ENCODE data around the gene ATOX1.

DNA sequence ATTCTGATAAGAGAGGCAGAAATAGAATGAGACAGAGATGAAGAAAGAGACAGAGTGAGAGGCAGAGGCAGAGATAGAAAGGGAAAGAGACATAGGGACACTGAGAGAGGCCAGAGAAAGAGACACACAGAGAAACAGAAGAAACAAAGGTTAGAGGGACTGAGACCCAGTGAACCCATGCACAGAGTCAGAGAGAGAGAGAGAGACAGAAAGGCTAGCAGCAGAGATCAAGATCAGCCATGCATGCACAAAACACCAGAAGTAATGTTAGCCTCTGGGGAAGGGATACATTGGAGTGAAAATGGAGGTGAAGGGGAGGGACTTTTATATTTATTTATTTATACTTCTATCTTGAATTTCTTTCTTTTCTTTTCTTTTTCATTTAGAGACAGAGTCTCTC is 57.6 kb downstream of the ATOX1 start:
- TF ChIP-seq, protein P1, sequence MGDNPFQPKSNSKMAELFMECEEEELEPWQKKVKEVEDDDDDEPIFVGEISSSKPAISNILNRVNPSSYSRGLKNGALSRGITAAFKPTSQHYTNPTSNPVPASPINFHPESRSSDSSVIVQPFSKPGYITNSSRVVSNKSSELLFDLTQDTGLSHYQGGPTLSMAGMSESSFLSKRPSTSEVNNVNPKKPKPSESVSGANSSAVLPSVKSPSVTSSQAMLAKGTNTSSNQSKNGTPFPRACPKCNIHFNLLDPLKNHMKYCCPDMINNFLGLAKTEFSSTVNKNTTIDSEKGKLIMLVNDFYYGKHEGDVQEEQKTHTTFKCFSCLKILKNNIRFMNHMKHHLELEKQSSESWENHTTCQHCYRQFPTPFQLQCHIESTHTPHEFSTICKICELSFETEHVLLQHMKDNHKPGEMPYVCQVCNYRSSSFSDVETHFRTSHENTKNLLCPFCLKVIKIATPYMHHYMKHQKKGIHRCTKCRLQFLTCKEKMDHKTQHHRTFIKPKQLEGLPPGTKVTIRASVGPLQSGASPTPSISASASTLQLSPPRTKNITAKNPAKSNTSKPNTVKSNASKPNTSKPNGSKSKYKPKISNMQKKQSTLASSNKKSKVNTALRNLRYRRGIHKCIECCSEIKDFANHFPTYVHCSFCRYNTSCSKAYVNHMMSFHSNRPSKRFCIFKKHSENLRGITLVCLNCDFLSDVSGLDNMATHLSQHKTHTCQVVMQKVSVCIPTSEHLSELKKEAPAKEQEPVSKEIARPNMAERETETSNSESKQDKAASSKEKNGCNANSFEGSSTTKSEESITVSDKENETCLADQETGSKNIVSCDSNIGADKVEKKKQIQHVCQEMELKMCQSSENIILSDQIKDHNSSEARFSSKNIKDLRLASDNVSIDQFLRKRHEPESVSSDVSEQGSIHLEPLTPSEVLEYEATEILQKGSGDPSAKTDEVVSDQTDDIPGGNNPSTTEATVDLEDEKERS (CRISPR knock-in tag; IDR thresholded peaks at IDR 0.05): no peak
- TF ChIP-seq ZNF282 (IDR thresholded peaks at IDR 0.05; ENCODE audit: partially characterized antibody): no peak
- TF ChIP-seq, protein P2, sequence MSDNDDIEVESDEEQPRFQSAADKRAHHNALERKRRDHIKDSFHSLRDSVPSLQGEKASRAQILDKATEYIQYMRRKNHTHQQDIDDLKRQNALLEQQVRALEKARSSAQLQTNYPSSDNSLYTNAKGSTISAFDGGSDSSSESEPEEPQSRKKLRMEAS (IDR thresholded peaks at IDR 0.05): no peak

Measured in HepG2 (cell line).